SU-DHL-6 (cell line): ENCODE measurements around the gene ASCL4.

ENCODE experiments used
- EZH2phosphoT487 ChIP-seq: fragments of 200-600 bp; sonication (generic), shearing (Covaris generic); conservative IDR thresholded peaks from 2 replicates; pipeline ENCODE4 v1.6.1; 2018; ENCODE audit warnings: mild to moderate bottlenecking, antibody characterized with exemption, low read length, moderate library complexity, mixed read lengths
- TF ChIP-seq, protein P1 (sequence below): fragments of 200-600 bp; sonication (generic); IDR thresholded peaks from one replicate; pipeline ENCODE4 v1.5.1; 2017; ENCODE audit warnings: antibody characterized with exemption, mild to moderate bottlenecking, low read length, moderate library complexity; ENCODE audit not compliant: insufficient read depth, poor library complexity, severe bottlenecking

- TF ChIP-seq, protein P1, sequence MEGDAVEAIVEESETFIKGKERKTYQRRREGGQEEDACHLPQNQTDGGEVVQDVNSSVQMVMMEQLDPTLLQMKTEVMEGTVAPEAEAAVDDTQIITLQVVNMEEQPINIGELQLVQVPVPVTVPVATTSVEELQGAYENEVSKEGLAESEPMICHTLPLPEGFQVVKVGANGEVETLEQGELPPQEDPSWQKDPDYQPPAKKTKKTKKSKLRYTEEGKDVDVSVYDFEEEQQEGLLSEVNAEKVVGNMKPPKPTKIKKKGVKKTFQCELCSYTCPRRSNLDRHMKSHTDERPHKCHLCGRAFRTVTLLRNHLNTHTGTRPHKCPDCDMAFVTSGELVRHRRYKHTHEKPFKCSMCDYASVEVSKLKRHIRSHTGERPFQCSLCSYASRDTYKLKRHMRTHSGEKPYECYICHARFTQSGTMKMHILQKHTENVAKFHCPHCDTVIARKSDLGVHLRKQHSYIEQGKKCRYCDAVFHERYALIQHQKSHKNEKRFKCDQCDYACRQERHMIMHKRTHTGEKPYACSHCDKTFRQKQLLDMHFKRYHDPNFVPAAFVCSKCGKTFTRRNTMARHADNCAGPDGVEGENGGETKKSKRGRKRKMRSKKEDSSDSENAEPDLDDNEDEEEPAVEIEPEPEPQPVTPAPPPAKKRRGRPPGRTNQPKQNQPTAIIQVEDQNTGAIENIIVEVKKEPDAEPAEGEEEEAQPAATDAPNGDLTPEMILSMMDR: no peak
- no peak for TF ChIP-seq EZH2phosphoT487
Measured at GRCh38 chr12:107801150-107801549, 26.6 kb downstream of the ASCL4 start.
